Keratinocyte (primary cell): ENCODE measurements around the gene FAM8A1. TPM values are rescaled to one million over a fixed set of nuclear protein-coding genes. Genes with fewer than 3 reads are reported as not detected.

ENCODE experiments used
- DNase-seq: peaks from one replicate; pipeline ENCODE4 v3.0.0-alpha.2; 2011; ENCODE audit warnings: low read depth, missing footprints, low spot score
- FAIRE-seq: peaks from 2 replicates; lab custom pipeline; 2011; peaks lifted over from hg19 to GRCh38; lab: Jason Lieb, UNC
- H2AFZ ChIP-seq: 2 replicates; pipeline ENCODE4 v1.6.0; 2012; ENCODE audit warnings: low read length, control low read depth, inconsistent platforms; ENCODE audit not compliant: control insufficient read depth
- H3K27ac ChIP-seq: 2 replicates; pipeline ENCODE4 v1.5.1; 2011; ENCODE audit warnings: low read length; ENCODE audit not compliant: control insufficient read depth, insufficient read depth
- H3K27me3 ChIP-seq: 3 replicates; pipeline ENCODE4 v1.6.0; 2011; ENCODE audit warnings: low read length; ENCODE audit not compliant: control insufficient read depth, insufficient read depth; ENCODE audit errors: extremely low read depth
- H3K36me3 ChIP-seq, 2 experiments: 2 replicates in 1 of 2; 3 replicates in 1 of 2; pipeline ENCODE4 v1.5.1; 2011; ENCODE audit warnings: low read length in 2 of 2, mild to moderate bottlenecking in 1 of 2; ENCODE audit not compliant: control insufficient read depth in 2 of 2, insufficient read depth in 2 of 2; ENCODE audit errors: extremely low read depth in 1 of 2
- H3K4me1 ChIP-seq: 3 replicates; pipeline ENCODE4 v1.5.1; 2011; ENCODE audit warnings: low read length; ENCODE audit not compliant: control insufficient read depth, insufficient read depth; ENCODE audit errors: extremely low read depth
- H3K4me2 ChIP-seq: 3 replicates; pipeline ENCODE4 v1.6.0; 2011; ENCODE audit warnings: low read depth, low read length; ENCODE audit not compliant: control insufficient read depth, insufficient read depth; ENCODE audit errors: extremely low read depth
- H3K4me3 ChIP-seq, 3 experiments: fragments of 200-600 bp in 1 of 3; sonication (generic) in 1 of 3; 2 replicates in 2 of 3; 3 replicates in 1 of 3; pipeline ENCODE4 v1.5.1; 2011 to 2016; ENCODE audit warnings: low read length in 3 of 3, mild to moderate bottlenecking in 3 of 3, control low read depth in 2 of 3, inconsistent platforms in 1 of 3, low read depth in 1 of 3, mixed read lengths in 1 of 3, mixed run types in 1 of 3, moderate library complexity in 1 of 3; ENCODE audit not compliant: control insufficient read depth in 2 of 3, insufficient read depth in 2 of 3; ENCODE audit errors: extremely low read depth in 1 of 3
- H3K79me2 ChIP-seq: 2 replicates; pipeline ENCODE4 v1.6.0; 2012; ENCODE audit warnings: low read length; ENCODE audit not compliant: control insufficient read depth, insufficient read depth
- H3K9ac ChIP-seq: 3 replicates; pipeline ENCODE4 v1.6.0; 2011; ENCODE audit warnings: low read length; ENCODE audit not compliant: control insufficient read depth, insufficient read depth; ENCODE audit errors: extremely low read depth
- H3K9me1 ChIP-seq: 3 replicates; pipeline ENCODE4 v1.6.0; 2011; ENCODE audit warnings: low read length; ENCODE audit not compliant: control insufficient read depth, insufficient read depth; ENCODE audit errors: extremely low read depth
- H3K9me3 ChIP-seq: 2 replicates; pipeline ENCODE4 v1.5.1; 2012; ENCODE audit warnings: low read depth, low read length; ENCODE audit not compliant: control insufficient read depth
- H4K20me1 ChIP-seq: 3 replicates; pipeline ENCODE4 v1.6.0; 2011; ENCODE audit warnings: low read length; ENCODE audit not compliant: control insufficient read depth, insufficient read depth; ENCODE audit errors: extremely low read depth
- EZH2 ChIP-seq: IDR thresholded peaks from one replicate; pipeline ENCODE4 v1.6.1; 2012; ENCODE audit warnings: inconsistent platforms, mild to moderate bottlenecking, low read length, moderate library complexity
- dilution Hi-C: fragments of 300-500 bp; cut with MboI; formaldehyde crosslinking; loops from one replicate; pipeline ENCODE4 v1.7.0; 2020; ENCODE audit warnings: low sequenced_read_pairs; ENCODE audit not compliant: extremely low pct_ligation_motif_present
- polyA plus RNA-seq, 5 experiments: library from polyadenylated mRNA; depleted of rRNA in 3 of 5; stranded (reverse) in 3 of 5; stranded (forward) in 1 of 5; unstranded in 1 of 5; fragments of >200 nt; gene quantifications; 1 replicate in 1 of 5; 2 replicates in 3 of 5; 3 replicates in 1 of 5; pipeline versions ENCODE4 v1.2.1 to v1.2.3, GENCODE V29; 2011 to 2012; ENCODE audit warnings: missing spikeins in 2 of 5, low read depth in 1 of 5, low replicate concordance in 1 of 5
- TF ChIP-seq, protein P1 (sequence below), 3 experiments: IDR thresholded peaks in 1 of 3; conservative IDR thresholded peaks in 1 of 3; optimal IDR thresholded peaks in 1 of 3; 2 replicates in 2 of 3; 3 replicates in 1 of 3; pipeline versions ENCODE3 to v1.5.1; 2011; ENCODE audit warnings: low read length in 3 of 3, mild to moderate bottlenecking in 3 of 3, moderate library complexity in 2 of 3, control low read depth in 1 of 3, inconsistent platforms in 1 of 3; ENCODE audit not compliant: insufficient read depth in 2 of 3; ENCODE audit errors: extremely low read depth in 1 of 3

The FAM8A1 gene
- polyA plus RNA-seq, 1 donor (not counting 4 experiments of a cell fraction or from before 2014, with no cell fraction given): 9.1 TPM

GRCh38 chr6:17612048-17612447 lies 11.9 kb downstream of the FAM8A1 start:
- FAIRE-seq: no peak
- Histone ChIP-seq H3K4me3 (no peak overlapping the region), H4K20me1 (no peaks in the 10 kb centered on the region), H3K9ac (no peak overlapping the region), H3K4me1 (no peaks in the 10 kb centered on the region), H3K27me3 (no peaks in the 10 kb centered on the region), H3K36me3 (peaks cover 2 to 5% of the 10 kb centered on the region in 2 experiments), H3K9me3 (no peaks in the 10 kb centered on the region), H3K27ac (no peak overlapping the region), H3K9me1 (no peaks in the 10 kb centered on the region), H3K79me2 (no peaks in the 10 kb centered on the region), H2AFZ (no peak overlapping the region), H3K4me2 (no peak overlapping the region)
- DNase-seq: no peak
- dilution Hi-C loops: no loop called here
- TF ChIP-seq, protein P1, sequence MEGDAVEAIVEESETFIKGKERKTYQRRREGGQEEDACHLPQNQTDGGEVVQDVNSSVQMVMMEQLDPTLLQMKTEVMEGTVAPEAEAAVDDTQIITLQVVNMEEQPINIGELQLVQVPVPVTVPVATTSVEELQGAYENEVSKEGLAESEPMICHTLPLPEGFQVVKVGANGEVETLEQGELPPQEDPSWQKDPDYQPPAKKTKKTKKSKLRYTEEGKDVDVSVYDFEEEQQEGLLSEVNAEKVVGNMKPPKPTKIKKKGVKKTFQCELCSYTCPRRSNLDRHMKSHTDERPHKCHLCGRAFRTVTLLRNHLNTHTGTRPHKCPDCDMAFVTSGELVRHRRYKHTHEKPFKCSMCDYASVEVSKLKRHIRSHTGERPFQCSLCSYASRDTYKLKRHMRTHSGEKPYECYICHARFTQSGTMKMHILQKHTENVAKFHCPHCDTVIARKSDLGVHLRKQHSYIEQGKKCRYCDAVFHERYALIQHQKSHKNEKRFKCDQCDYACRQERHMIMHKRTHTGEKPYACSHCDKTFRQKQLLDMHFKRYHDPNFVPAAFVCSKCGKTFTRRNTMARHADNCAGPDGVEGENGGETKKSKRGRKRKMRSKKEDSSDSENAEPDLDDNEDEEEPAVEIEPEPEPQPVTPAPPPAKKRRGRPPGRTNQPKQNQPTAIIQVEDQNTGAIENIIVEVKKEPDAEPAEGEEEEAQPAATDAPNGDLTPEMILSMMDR (optimal IDR thresholded peaks at IDR 0.05 in 1 of 3, IDR thresholded peaks at IDR 0.05 in 1 of 3, conservative IDR thresholded peaks at IDR 0.05 in 1 of 3; ENCODE audit: extremely low read depth in 1 of 3, insufficient read depth in 2 of 3, low read length in 3 of 3): no peak
- no peak for TF ChIP-seq EZH2

DNA sequence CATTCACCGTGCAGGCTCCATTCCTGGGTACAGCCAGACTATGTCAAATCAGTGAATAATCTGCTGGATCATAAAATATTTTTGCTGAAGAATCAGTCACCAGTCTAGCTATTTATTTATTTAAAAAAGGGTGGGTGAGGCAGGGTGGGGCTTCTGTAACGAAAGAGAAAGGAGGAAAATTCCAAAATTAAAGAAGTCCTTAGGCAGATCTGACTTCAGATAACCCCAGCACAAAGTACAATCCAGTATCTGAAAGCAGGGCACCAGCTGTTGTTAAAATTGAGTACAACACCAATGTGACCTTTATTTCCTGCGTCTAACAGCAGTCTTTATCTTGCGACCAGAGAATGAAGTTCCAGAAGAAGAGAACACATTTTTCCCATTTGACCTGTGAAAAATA lies 15.7 kb downstream of the FAM8A1 start:
- no peak for FAIRE-seq
- Histone ChIP-seq H3K9me1 (no peaks in the 10 kb centered on the region), H3K36me3 (peaks cover 5 to 15% of the 10 kb centered on the region in 2 experiments), H3K4me3 (no peak overlapping the region), H3K27ac (no peak overlapping the region), H3K9me3 (no peaks in the 10 kb centered on the region), H4K20me1 (no peaks in the 10 kb centered on the region), H3K79me2 (peaks cover 9% of the 10 kb centered on the region), H3K4me2 (no peak overlapping the region), H3K4me1 (no peaks in the 10 kb centered on the region), H3K27me3 (no peaks in the 10 kb centered on the region), H3K9ac (no peak overlapping the region), H2AFZ (no peak overlapping the region)
- DNase-seq: no peak
- dilution Hi-C loops: no loop called here
- no peak for TF ChIP-seq EZH2
- TF ChIP-seq, protein P1 (optimal IDR thresholded peaks at IDR 0.05 in 1 of 3, IDR thresholded peaks at IDR 0.05 in 1 of 3, conservative IDR thresholded peaks at IDR 0.05 in 1 of 3; ENCODE audit: extremely low read depth in 1 of 3, insufficient read depth in 2 of 3, low read length in 3 of 3): no peak
